K562 (cell line): ENCODE results near the gene TSGA10IP. TPM values are rescaled to one million over a fixed set of nuclear protein-coding genes. Genes with fewer than 3 reads are reported as not detected.

ENCODE experiments used
- ARID2 ChIP-seq: fragments of 450-650 bp; IDR thresholded peaks from 2 replicates; pipeline ENCODE4 v1.6.1; 2017; ENCODE audit warnings: antibody characterized with exemption, mild to moderate bottlenecking
- DMBX1 ChIP-seq: fragments of 250-450 bp; sonication (Bioruptor Pico); IDR thresholded peaks from 2 replicates; pipeline ENCODE4 v1.8.0; 2022; ENCODE audit warnings: inconsistent platforms, mild to moderate bottlenecking, moderate library complexity, borderline replicate concordance
- GABPA ChIP-seq: fragments of 200-800 bp; sonication (Bioruptor generic); conservative IDR thresholded peaks from 2 replicates; pipeline ENCODE4 v1.6.1; 2016; ENCODE audit warnings: low read depth, missing genetic modification characterization, missing compliant biosample characterization
- HDAC2 ChIP-seq: fragments of 450-650 bp; IDR thresholded peaks from 2 replicates; pipeline ENCODE4 v1.6.1; 2016; ENCODE audit warnings: mild to moderate bottlenecking
- KLF16 ChIP-seq: IDR thresholded peaks from 2 replicates; pipeline ENCODE4 v1.6.1; 2016; ENCODE audit warnings: antibody characterized with exemption
- PURB ChIP-seq: sonication (generic); formaldehyde crosslinking; IDR thresholded peaks from 2 replicates; pipeline ENCODE4 v1.9.0; 2021; ENCODE audit warnings: low read depth, mild to moderate bottlenecking, missing genetic modification reagents
- SNIP1 ChIP-seq: fragments of 450-650 bp; IDR thresholded peaks from 2 replicates; pipeline ENCODE4 v1.7.1; 2017; ENCODE audit warnings: low read depth, mild to moderate bottlenecking
- TCF7 ChIP-seq: sonication (generic); IDR thresholded peaks from 2 replicates; pipeline ENCODE4 v1.6.1; 2016; ENCODE audit warnings: antibody characterized with exemption, borderline replicate concordance
- XRCC5 ChIP-seq: fragments of 200-400 bp; formaldehyde crosslinking; IDR thresholded peaks from 2 replicates; pipeline ENCODE4 v1.6.1; 2017; ENCODE audit warnings: low read depth, mild to moderate bottlenecking, low read length
- ZBTB7A ChIP-seq: IDR thresholded peaks from 2 replicates; pipeline ENCODE4 v1.6.1; 2011; ENCODE audit warnings: low read depth, mild to moderate bottlenecking, low read length, moderate library complexity, borderline replicate concordance; ENCODE audit not compliant: control insufficient read depth
- polyA plus RNA-seq, 8 experiments: library from polyadenylated mRNA; depleted of rRNA in 4 of 8; stranded (reverse) in 5 of 8; unstranded in 3 of 8; fragments of >200 nt; fragmentation: Nextera tagmentation in 2 of 8; fragmentation: Illumina TruSeq in 1 of 8; extraction: Ambion mirVana in 2 of 8; extraction: Trizol in 1 of 8; gene quantifications; 2 replicates each; pipeline versions ENCODE4 v1.2.1 to v1.2.3, GENCODE V29; 2011 to 2014; ENCODE audit warnings: inconsistent platforms in 1 of 8, missing spikeins in 1 of 8
- total RNA-seq, 7 experiments: library from RNA; depleted of rRNA in 6 of 7; stranded (reverse); fragments of >200 nt in 6 of 7; fragmentation: Illumina TruSeq in 2 of 7; extraction: Trizol in 2 of 7; gene quantifications; 2 replicates each; pipeline versions ENCODE4 v1.2.1 to v1.2.3, GENCODE V29; 2011 to 2021; ENCODE audit warnings: low replicate concordance in 1 of 7
- TF ChIP-seq, protein P1 (sequence below): fragments of 250-450 bp; sonication (Bioruptor Pico); IDR thresholded peaks from 2 replicates; pipeline ENCODE4 v1.9.0; 2021; ENCODE audit warnings: mild to moderate bottlenecking
- TF ChIP-seq, protein P2 (sequence below): sonication (generic); formaldehyde crosslinking; IDR thresholded peaks from 2 replicates; pipeline ENCODE4 v1.4.0; 2020; ENCODE audit warnings: mild to moderate bottlenecking, missing genetic modification reagents
- TF ChIP-seq, protein P3 (sequence below): fragments of 250-450 bp; sonication (Bioruptor Pico); IDR thresholded peaks from 2 replicates; pipeline ENCODE4 v1.5.0; 2021
- TF ChIP-seq, protein P4 (sequence below): sonication (generic); formaldehyde crosslinking; IDR thresholded peaks from 2 replicates; pipeline ENCODE4 v1.8.1; 2023; ENCODE audit warnings: mild to moderate bottlenecking, missing genetic modification reagents
- TF ChIP-seq, protein P5 (sequence below): conservative IDR thresholded peaks from 2 replicates; pipeline ENCODE4 v1.6.1; 2011; ENCODE audit warnings: low read depth, mild to moderate bottlenecking, low read length; ENCODE audit not compliant: control insufficient read depth
- TF ChIP-seq, protein P6 (sequence below): fragments of 250-450 bp; sonication (Bioruptor Pico); IDR thresholded peaks from 2 replicates; pipeline ENCODE4 v1.8.0; 2022; ENCODE audit warnings: moderate library complexity, mild to moderate bottlenecking, inconsistent platforms

TSGA10IP gene
- total and polyA plus RNA-seq, 9 of the 15 experiments (the other 6 are each of a cell fraction or from before 2014, with no cell fraction given), result not detected

DNA sequence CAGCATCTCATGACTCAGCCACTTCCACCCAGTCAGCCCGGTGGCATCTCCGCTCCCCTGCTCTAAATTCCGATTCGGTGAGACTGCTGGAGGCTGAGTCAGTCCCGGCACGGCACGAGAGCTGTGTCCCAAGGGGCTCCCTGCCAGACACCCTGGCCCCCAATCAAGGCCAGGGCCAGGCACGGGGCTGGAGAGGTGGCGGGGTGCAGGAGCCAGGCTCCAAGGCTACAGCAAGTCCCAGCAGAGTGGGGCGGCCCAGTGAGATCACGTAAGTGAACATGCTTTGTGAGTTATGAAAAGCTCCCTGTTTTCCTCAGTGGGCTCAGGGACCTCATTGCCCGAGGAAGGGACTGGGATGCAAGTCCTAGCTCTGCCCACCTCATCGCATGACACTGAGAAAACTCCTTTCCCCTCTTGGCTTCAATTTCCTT is 29.4 kb upstream of the TSGA10IP start (continued):
- TF ChIP-seq, protein P1, sequence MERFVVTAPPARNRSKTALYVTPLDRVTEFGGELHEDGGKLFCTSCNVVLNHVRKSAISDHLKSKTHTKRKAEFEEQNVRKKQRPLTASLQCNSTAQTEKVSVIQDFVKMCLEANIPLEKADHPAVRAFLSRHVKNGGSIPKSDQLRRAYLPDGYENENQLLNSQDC (CRISPR knock-in tag), result no peak
- TF ChIP-seq SNIP1 (no peak), XRCC5 (no peak), TCF7 (no peak), GABPA (no peak), DMBX1 (CRISPR knock-in tag) (no peak), PURB (CRISPR knock-in tag) (no peak), KLF16 (no peak), ZBTB7A (no peak), ARID2 (no peak), HDAC2 (no peak)
- TF ChIP-seq, protein P2, sequence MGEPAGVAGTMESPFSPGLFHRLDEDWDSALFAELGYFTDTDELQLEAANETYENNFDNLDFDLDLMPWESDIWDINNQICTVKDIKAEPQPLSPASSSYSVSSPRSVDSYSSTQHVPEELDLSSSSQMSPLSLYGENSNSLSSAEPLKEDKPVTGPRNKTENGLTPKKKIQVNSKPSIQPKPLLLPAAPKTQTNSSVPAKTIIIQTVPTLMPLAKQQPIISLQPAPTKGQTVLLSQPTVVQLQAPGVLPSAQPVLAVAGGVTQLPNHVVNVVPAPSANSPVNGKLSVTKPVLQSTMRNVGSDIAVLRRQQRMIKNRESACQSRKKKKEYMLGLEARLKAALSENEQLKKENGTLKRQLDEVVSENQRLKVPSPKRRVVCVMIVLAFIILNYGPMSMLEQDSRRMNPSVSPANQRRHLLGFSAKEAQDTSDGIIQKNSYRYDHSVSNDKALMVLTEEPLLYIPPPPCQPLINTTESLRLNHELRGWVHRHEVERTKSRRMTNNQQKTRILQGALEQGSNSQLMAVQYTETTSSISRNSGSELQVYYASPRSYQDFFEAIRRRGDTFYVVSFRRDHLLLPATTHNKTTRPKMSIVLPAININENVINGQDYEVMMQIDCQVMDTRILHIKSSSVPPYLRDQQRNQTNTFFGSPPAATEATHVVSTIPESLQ, result no peak
- TF ChIP-seq, protein P3, sequence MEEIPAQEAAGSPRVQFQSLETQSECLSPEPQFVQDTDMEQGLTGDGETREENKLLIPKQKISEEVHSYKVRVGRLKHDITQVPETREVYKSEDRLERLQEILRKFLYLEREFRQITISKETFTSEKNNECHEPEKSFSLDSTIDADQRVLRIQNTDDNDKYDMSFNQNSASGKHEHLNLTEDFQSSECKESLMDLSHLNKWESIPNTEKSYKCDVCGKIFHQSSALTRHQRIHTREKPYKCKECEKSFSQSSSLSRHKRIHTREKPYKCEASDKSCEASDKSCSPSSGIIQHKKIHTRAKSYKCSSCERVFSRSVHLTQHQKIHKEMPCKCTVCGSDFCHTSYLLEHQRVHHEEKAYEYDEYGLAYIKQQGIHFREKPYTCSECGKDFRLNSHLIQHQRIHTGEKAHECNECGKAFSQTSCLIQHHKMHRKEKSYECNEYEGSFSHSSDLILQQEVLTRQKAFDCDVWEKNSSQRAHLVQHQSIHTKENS, result no peak
- TF ChIP-seq, protein P4, sequence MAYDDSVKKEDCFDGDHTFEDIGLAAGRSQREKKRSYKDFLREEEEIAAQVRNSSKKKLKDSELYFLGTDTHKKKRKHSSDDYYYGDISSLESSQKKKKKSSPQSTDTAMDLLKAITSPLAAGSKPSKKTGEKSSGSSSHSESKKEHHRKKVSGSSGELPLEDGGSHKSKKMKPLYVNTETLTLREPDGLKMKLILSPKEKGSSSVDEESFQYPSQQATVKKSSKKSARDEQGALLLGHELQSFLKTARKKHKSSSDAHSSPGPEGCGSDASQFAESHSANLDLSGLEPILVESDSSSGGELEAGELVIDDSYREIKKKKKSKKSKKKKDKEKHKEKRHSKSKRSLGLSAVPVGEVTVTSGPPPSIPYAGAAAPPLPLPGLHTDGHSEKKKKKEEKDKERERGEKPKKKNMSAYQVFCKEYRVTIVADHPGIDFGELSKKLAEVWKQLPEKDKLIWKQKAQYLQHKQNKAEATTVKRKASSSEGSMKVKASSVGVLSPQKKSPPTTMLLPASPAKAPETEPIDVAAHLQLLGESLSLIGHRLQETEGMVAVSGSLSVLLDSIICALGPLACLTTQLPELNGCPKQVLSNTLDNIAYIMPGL, result no peak
- TF ChIP-seq, protein P5, sequence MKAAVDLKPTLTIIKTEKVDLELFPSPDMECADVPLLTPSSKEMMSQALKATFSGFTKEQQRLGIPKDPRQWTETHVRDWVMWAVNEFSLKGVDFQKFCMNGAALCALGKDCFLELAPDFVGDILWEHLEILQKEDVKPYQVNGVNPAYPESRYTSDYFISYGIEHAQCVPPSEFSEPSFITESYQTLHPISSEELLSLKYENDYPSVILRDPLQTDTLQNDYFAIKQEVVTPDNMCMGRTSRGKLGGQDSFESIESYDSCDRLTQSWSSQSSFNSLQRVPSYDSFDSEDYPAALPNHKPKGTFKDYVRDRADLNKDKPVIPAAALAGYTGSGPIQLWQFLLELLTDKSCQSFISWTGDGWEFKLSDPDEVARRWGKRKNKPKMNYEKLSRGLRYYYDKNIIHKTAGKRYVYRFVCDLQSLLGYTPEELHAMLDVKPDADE, result no peak
- TF ChIP-seq, protein P6, sequence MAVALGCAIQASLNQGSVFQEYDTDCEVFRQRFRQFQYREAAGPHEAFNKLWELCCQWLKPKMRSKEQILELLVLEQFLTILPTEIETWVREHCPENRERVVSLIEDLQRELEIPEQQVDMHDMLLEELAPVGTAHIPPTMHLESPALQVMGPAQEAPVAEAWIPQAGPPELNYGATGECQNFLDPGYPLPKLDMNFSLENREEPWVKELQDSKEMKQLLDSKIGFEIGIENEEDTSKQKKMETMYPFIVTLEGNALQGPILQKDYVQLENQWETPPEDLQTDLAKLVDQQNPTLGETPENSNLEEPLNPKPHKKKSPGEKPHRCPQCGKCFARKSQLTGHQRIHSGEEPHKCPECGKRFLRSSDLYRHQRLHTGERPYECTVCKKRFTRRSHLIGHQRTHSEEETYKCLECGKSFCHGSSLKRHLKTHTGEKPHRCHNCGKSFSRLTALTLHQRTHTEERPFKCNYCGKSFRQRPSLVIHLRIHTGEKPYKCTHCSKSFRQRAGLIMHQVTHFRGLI, result no peak
